OCI-LY1 (cell line): Measurements from ENCODE around the gene MYBPC3.

Source experiments
- H2AFZ ChIP-seq: fragments of 200-600 bp; sonication (generic), shearing (Covaris generic); 2 replicates; pipeline ENCODE4 v1.6.0; 2014; ENCODE audit warnings: antibody characterized with exemption, mild to moderate bottlenecking, low read length
- H3F3A ChIP-seq: fragments of 200-600 bp; sonication (generic), shearing (Covaris generic); 2 replicates; pipeline ENCODE4 v1.6.0; 2014; ENCODE audit warnings: mild to moderate bottlenecking, antibody characterized with exemption, low read length, moderate library complexity; ENCODE audit not compliant: insufficient read depth
- H3K27ac ChIP-seq: fragments of 200-600 bp; sonication (generic); 2 replicates; pipeline ENCODE4 v1.5.1; 2014; ENCODE audit warnings: low read length, mixed run types, mild to moderate bottlenecking, low read depth; ENCODE audit not compliant: poor library complexity, severe bottlenecking
- H3K27me3 ChIP-seq: fragments of 200-600 bp; sonication (generic); 2 replicates; pipeline ENCODE4 v1.6.0; 2014; ENCODE audit warnings: antibody characterized with exemption, mild to moderate bottlenecking, low read length, moderate library complexity; ENCODE audit not compliant: insufficient read depth
- H3K36me3 ChIP-seq: fragments of 200-600 bp; sonication (generic); 2 replicates; pipeline ENCODE4 v1.6.1; 2014; ENCODE audit warnings: mild to moderate bottlenecking, antibody characterized with exemption, low read length, moderate library complexity, mixed read lengths; ENCODE audit not compliant: insufficient read depth
- H3K4me1 ChIP-seq: fragments of 200-600 bp; sonication (generic); 2 replicates; pipeline ENCODE4 v1.5.1; 2014; ENCODE audit warnings: mild to moderate bottlenecking, low read length, moderate library complexity; ENCODE audit not compliant: insufficient read depth, severe bottlenecking
- H3K4me2 ChIP-seq: fragments of 200-600 bp; sonication (generic), shearing (Covaris generic); 2 replicates; pipeline ENCODE4 v1.6.1; 2014; ENCODE audit warnings: low read length
- H3K4me3 ChIP-seq: fragments of 200-600 bp; sonication (generic); 2 replicates; pipeline ENCODE4 v1.5.1; 2014; ENCODE audit warnings: low read length, low read depth, mild to moderate bottlenecking, mixed read lengths; ENCODE audit not compliant: poor library complexity, severe bottlenecking
- H3K79me2 ChIP-seq: fragments of 200-600 bp; shearing (Covaris generic); 2 replicates; pipeline ENCODE4 v1.6.1; 2016; ENCODE audit warnings: mixed run types, low read length, mixed read lengths; ENCODE audit not compliant: insufficient read depth
- H3K9ac ChIP-seq: fragments of 200-600 bp; sonication (generic), shearing (Covaris generic); 2 replicates; pipeline ENCODE4 v1.6.1; 2014; ENCODE audit warnings: mild to moderate bottlenecking, low read length, mixed read lengths
- H3K9me2 ChIP-seq: fragments of 200-600 bp; sonication (generic), shearing (Covaris generic); 2 replicates; pipeline ENCODE4 v1.6.1; 2014; ENCODE audit warnings: low read depth, mild to moderate bottlenecking, low read length, mixed read lengths
- H3K9me3 ChIP-seq: fragments of 200-600 bp; shearing (Covaris generic); 2 replicates; pipeline ENCODE4 v1.6.1; 2014; ENCODE audit warnings: low read length, mixed read lengths
- H4K20me1 ChIP-seq: fragments of 200-600 bp; sonication (generic), shearing (Covaris generic); 2 replicates; pipeline ENCODE4 v1.6.0; 2016; ENCODE audit warnings: mild to moderate bottlenecking, low read length; ENCODE audit not compliant: insufficient read depth
- CTCF ChIP-seq: fragments of 200-600 bp; sonication (generic), shearing (Covaris generic); IDR thresholded peaks from 2 replicates; pipeline ENCODE4 v1.5.1; 2017; ENCODE audit warnings: mild to moderate bottlenecking, antibody characterized with exemption, low read length, moderate library complexity, mixed read lengths
- EZH2 ChIP-seq: fragments of 200-600 bp; sonication (generic), shearing (Covaris generic); IDR thresholded peaks from 2 replicates; pipeline ENCODE4 v1.8.0; 2017; ENCODE audit warnings: borderline replicate concordance, mixed run types, mild to moderate bottlenecking, antibody characterized with exemption, low read length, moderate library complexity, mixed read lengths

The MYBPC3 gene

GRCh38 chr11:47383071-47383470 lies 30.6 kb upstream of the MYBPC3 start:
- Histone ChIP-seq H3K36me3 (no peaks in the 10 kb centered on the region), H3K4me3 (no peak overlapping the region), H2AFZ (no peak overlapping the region), H3K9me2 (no peaks in the 10 kb centered on the region), H3F3A (no peaks in the 10 kb centered on the region), H3K4me1 (peaks cover 11% of the 10 kb centered on the region), H3K9me3 (no peaks in the 10 kb centered on the region), H3K9ac (no peak overlapping the region), H4K20me1 (no peaks in the 10 kb centered on the region), H3K27ac (no peak overlapping the region), H3K79me2 (peaks cover 2% of the 10 kb centered on the region; the same call in 1 of the 2 replicates), H3K27me3 (no peaks in the 10 kb centered on the region), H3K4me2 (no peak overlapping the region)
- TF ChIP-seq EZH2 (no peak), CTCF (no peak)

- Histone ChIP-seq H3F3A (no peaks in the 10 kb centered on the region), H3K27me3 (no peaks in the 10 kb centered on the region), H3K27ac (no peak overlapping the region), H4K20me1 (no peaks in the 10 kb centered on the region), H3K9ac (no peak overlapping the region), H3K4me2 (no peak overlapping the region), H3K4me3 (no peak overlapping the region), H3K4me1 (peaks cover 33% of the 10 kb centered on the region), H3K9me3 (no peaks in the 10 kb centered on the region), H3K9me2 (no peaks in the 10 kb centered on the region), H3K36me3 (peaks cover 6% of the 10 kb centered on the region; the same call in 1 of the 2 replicates), H3K79me2 (peaks cover 14% of the 10 kb centered on the region; the same call in 1 of the 2 replicates), H2AFZ (no peak overlapping the region)
- TF ChIP-seq EZH2 (no peak), CTCF (no peak)
These were observed 27.6 kb upstream of the MYBPC3 start for GRCh38 chr11:47380078-47380477.

GRCh38 chr11:47379317-47379716 lies 26.8 kb upstream of the MYBPC3 start:
- peaks cover 40% of the 10 kb centered on the region for H3K4me1 ChIP-seq
- no peak overlapping the region for H2AFZ ChIP-seq
- H4K20me1 ChIP-seq, result no peaks in the 10 kb centered on the region
- TF ChIP-seq EZH2 (no peak), CTCF (no peak)
- H3K27me3 ChIP-seq, result no peaks in the 10 kb centered on the region
- no peak overlapping the region for H3K9ac ChIP-seq
- no peaks in the 10 kb centered on the region for H3F3A ChIP-seq
- H3K4me2 ChIP-seq, result no peak overlapping the region
- H3K27ac ChIP-seq, result peak overlapping the region; percentile 90
- H3K36me3 ChIP-seq, result peaks cover 9% of the 10 kb centered on the region; the same call in 1 of the 2 replicates
- H3K9me2 ChIP-seq, result no peaks in the 10 kb centered on the region
- H3K9me3 ChIP-seq, result no peaks in the 10 kb centered on the region
- H3K79me2 ChIP-seq, result peaks cover 14% of the 10 kb centered on the region; the same call in 1 of the 2 replicates
- no peak overlapping the region for H3K4me3 ChIP-seq
